HUES48 (cell line): ENCODE results near the gene LAT.

Source experiments
- H3K27ac ChIP-seq: one replicate; pipeline ENCODE4 v1.7.0; 2013; ENCODE audit warnings: low read depth, low read length, inconsistent platforms
- H3K27me3 ChIP-seq: 2 replicates; pipeline ENCODE4 v1.6.1; 2013; ENCODE audit warnings: mild to moderate bottlenecking, low read length; ENCODE audit not compliant: control insufficient read depth, insufficient read depth
- H3K36me3 ChIP-seq: 2 replicates; pipeline ENCODE4 v1.6.1; 2013; ENCODE audit warnings: low read length; ENCODE audit not compliant: control insufficient read depth, insufficient read depth
- H3K4me1 ChIP-seq: 2 replicates; pipeline ENCODE4 v1.6.1; 2013; ENCODE audit warnings: mild to moderate bottlenecking, low read length; ENCODE audit not compliant: control insufficient read depth, insufficient read depth
- H3K4me3 ChIP-seq: 2 replicates; pipeline ENCODE4 v1.5.1; 2013; ENCODE audit warnings: mild to moderate bottlenecking, low read depth, low read length
- H3K9ac ChIP-seq: 2 replicates; pipeline ENCODE4 v1.6.1; 2013; ENCODE audit warnings: mild to moderate bottlenecking, low read depth, low read length, moderate library complexity
- H3K9me3 ChIP-seq: 2 replicates; pipeline ENCODE4 v1.6.1; 2013; ENCODE audit warnings: low read length; ENCODE audit not compliant: control insufficient read depth, insufficient read depth

Gene LAT

GRCh38 chr16:29009050-29009837, 24.4 kb downstream of the LAT start:
- no peak overlapping the region for H3K27ac ChIP-seq
- H3K9me3 ChIP-seq = no peaks in the 10 kb centered on the region
- no peaks in the 10 kb centered on the region for H3K36me3 ChIP-seq
- H3K4me3 ChIP-seq = no peak overlapping the region
- H3K4me1 ChIP-seq = no peaks in the 10 kb centered on the region
- H3K27me3 ChIP-seq = no peaks in the 10 kb centered on the region
- no peak overlapping the region for H3K9ac ChIP-seq

- no peak overlapping the region for H3K27ac ChIP-seq
- H3K4me3 ChIP-seq = no peak overlapping the region
- no peaks in the 10 kb centered on the region for H3K36me3 ChIP-seq
- H3K4me1 ChIP-seq = no peaks in the 10 kb centered on the region
- H3K9ac ChIP-seq = no peak overlapping the region
- H3K9me3 ChIP-seq = no peaks in the 10 kb centered on the region
- H3K27me3 ChIP-seq = no peaks in the 10 kb centered on the region
Measured at GRCh38 chr16:29009838-29010166, 24.9 kb downstream of the LAT start.

- no peaks in the 10 kb centered on the region for H3K27me3 ChIP-seq
- no peak overlapping the region for H3K9ac ChIP-seq
- H3K4me3 ChIP-seq = no peak overlapping the region
- H3K27ac ChIP-seq = no peak overlapping the region
- H3K36me3 ChIP-seq = no peaks in the 10 kb centered on the region
- H3K9me3 ChIP-seq = no peaks in the 10 kb centered on the region
- H3K4me1 ChIP-seq = no peaks in the 10 kb centered on the region
Measured at GRCh38 chr16:29011112-29011511, 26.3 kb downstream of the LAT start.

- no peak overlapping the region for H3K9ac ChIP-seq
- no peaks in the 10 kb centered on the region for H3K4me1 ChIP-seq
- H3K27ac ChIP-seq = no peak overlapping the region
Measured at GRCh38 chr16:29011851-29012250, 27.0 kb downstream of the LAT start.

GRCh38 chr16:29012913-29013553, 28.2 kb downstream of the LAT start:
- no peaks in the 10 kb centered on the region for H3K9me3 ChIP-seq
- no peaks in the 10 kb centered on the region for H3K36me3 ChIP-seq
- H3K4me1 ChIP-seq = no peaks in the 10 kb centered on the region
- no peaks in the 10 kb centered on the region for H3K27me3 ChIP-seq
- no peak overlapping the region for H3K4me3 ChIP-seq
- H3K9ac ChIP-seq = no peak overlapping the region
- H3K27ac ChIP-seq = no peak overlapping the region

More at GRCh38 chr16:29011851-29012250, 27.0 kb downstream of the LAT start:
- Histone ChIP-seq H3K36me3 (no peaks in the 10 kb centered on the region), H3K9me3 (no peaks in the 10 kb centered on the region), H3K27me3 (no peaks in the 10 kb centered on the region), H3K4me3 (no peak overlapping the region)

- no peaks in the 10 kb centered on the region for H3K9me3 ChIP-seq
- H3K4me1 ChIP-seq = no peaks in the 10 kb centered on the region
Measured at GRCh38 chr16:29014561-29015069, 29.8 kb downstream of the LAT start.

GRCh38 chr16:29022196-29022595, 37.3 kb downstream of the LAT start:
- Histone ChIP-seq H3K9me3 (no peaks in the 10 kb centered on the region), H3K27ac (no peak overlapping the region), H3K9ac (no peak overlapping the region), H3K36me3 (no peaks in the 10 kb centered on the region), H3K4me3 (no peak overlapping the region), H3K27me3 (no peaks in the 10 kb centered on the region), H3K4me1 (no peaks in the 10 kb centered on the region)

More at GRCh38 chr16:29014561-29015069, 29.8 kb downstream of the LAT start:
- H3K36me3 ChIP-seq = no peaks in the 10 kb centered on the region
- no peak overlapping the region for H3K9ac ChIP-seq
- H3K27ac ChIP-seq = no peak overlapping the region
- no peak overlapping the region for H3K4me3 ChIP-seq
- H3K27me3 ChIP-seq = no peaks in the 10 kb centered on the region

- Histone ChIP-seq H3K9ac (no peak overlapping the region), H3K36me3 (no peaks in the 10 kb centered on the region), H3K9me3 (no peaks in the 10 kb centered on the region), H3K4me1 (no peaks in the 10 kb centered on the region), H3K4me3 (no peak overlapping the region), H3K27me3 (no peaks in the 10 kb centered on the region), H3K27ac (no peak overlapping the region)
Measured at GRCh38 chr16:29023279-29024277, 38.7 kb downstream of the LAT start.

GRCh38 chr16:29024278-29024677, 39.4 kb downstream of the LAT start:
- H3K4me3 ChIP-seq = no peak overlapping the region
- peaks cover 6% of the 10 kb centered on the region; the same call in 1 of the 2 replicates for H3K4me1 ChIP-seq
- no peaks in the 10 kb centered on the region for H3K9me3 ChIP-seq
- no peaks in the 10 kb centered on the region for H3K27me3 ChIP-seq
- H3K27ac ChIP-seq = no peak overlapping the region
- H3K9ac ChIP-seq = no peak overlapping the region
- no peaks in the 10 kb centered on the region for H3K36me3 ChIP-seq

- no peaks in the 10 kb centered on the region for H3K9me3 ChIP-seq
- peaks cover 9% of the 10 kb centered on the region; the same call in 1 of the 2 replicates for H3K4me1 ChIP-seq
- H3K4me3 ChIP-seq = no peak overlapping the region
- no peak overlapping the region for H3K9ac ChIP-seq
- H3K27ac ChIP-seq = no peak overlapping the region
- H3K36me3 ChIP-seq = no peaks in the 10 kb centered on the region
- no peaks in the 10 kb centered on the region for H3K27me3 ChIP-seq
Measured at GRCh38 chr16:29025218-29025617, 40.4 kb downstream of the LAT start.
